NCI-H526 (cell line): Measurements from ENCODE around the gene CHRNA1.
A peak's percentile ranks its signal among the peaks of the same experiment; 100 is the strongest.

Source experiments
- DNase-seq, 2 experiments: peaks; one replicate each; lab custom pipeline; 2025; lab: John Stamatoyannopoulos, UW

Gene CHRNA1

DNA sequence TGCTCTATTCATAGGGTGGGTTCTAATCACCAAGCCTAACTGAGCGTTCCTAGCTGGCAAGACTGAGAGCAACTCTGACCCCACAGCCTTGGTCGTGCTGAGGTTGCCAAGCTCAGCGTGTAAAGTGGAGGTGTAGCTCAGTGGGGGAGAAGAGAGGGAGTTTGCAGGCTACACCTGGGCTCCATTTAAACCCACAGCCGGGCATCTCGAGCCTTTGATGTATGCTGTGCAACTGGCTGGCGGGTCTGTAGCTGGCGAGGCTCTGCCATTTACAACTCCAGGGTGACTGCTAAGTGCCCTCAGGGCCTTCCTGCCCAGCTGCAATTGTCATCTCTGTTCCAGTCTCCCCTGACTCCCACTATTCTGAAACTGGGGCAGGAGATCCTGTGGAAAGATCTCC lies 20.0 kb upstream of the CHRNA1 start:
- no peak for DNase-seq

DNA sequence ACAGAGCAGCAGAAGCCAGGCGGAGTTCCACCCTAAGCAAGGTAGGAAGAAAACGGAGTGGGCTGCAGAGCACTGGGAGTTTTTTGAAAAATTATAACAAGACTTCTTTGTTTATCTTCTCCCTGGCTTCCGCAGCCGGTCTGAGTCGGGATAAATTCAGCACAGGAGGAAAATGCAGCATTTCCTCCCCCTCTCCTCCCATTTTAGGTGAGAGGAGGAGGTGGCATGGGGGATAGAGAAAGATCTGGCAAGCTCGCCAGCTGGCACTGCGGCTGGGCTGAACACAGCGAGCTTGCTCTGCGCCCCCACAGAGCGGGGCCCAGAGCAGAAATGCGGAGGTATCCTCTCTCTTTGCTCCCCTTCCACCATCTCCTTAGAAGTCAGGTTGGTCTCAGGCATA lies 17.7 kb upstream of the CHRNA1 start:
- DNase-seq, result no peak

DNA sequence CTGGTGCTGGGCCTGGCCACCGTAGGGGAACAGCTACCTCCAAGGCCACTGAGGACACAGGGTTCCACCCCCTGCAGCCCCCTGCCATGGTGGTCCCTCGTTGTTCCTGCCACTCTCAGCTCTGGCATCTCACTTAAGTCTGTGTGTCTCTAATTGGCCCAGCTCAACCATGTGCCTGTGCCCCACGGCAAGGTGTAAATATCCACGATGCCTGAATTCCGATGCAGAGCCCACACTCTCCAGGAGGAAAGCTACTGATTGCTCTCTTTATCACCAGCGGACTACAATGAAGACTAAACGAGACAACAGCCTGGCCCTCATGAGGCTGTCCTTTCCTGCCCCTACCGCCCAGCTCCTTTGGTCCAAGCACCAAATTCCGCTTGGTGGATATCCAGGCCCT lies 17.0 kb upstream of the CHRNA1 start:
- DNase-seq, result no peak

DNA sequence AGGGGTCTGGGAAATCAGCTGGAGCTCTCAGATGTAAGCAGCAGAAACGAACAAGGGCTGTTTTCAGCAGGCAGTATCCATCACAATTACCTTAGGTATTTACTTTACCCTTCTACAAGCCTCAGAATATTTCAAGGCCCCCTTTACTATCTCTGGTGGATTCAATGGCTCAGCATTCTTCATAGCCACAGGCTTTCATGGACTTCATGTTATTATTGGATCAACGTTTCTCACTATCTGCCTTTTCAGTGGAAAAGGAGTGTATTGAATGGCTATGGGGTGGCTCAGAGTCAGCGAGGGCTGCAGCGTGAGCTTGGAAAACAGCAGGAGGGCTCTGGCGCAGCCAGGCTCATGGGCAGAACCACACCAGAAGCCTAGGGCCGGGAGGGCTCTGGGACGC lies 16.6 kb upstream of the CHRNA1 start:
- DNase-seq, result no peak

DNA sequence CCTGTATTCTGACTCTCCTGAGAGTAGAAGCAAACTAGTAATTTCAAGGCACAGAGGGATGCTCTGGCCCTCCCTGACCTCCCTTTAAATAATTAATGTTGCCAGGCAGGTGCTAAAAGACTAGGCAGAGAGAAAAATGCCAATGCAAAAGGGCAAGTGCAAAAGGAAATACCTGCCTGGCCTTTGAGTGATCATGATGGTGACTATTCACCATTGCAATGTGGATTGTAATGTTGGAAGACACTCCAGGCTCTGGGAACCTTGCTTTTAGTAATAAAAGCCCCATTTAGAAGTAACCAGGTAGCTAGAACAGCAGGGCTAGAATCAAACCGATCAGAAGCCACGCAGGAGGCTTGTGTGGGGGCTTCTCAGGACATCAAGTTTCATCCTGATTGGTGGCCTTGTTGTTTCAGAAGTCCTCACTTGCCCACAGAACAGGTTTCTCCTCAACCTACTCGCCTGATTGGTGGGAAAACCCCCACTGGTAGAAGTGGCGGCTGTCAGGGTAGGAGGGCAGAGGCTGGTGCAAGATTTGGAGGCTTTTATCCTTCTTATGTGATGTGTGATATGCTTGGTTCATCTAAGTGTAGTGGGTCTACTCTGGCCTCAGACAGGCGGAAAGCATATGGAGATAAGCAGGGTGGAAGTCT lies 16.0 kb upstream of the CHRNA1 start:
- DNase-seq, result no peak

DNA sequence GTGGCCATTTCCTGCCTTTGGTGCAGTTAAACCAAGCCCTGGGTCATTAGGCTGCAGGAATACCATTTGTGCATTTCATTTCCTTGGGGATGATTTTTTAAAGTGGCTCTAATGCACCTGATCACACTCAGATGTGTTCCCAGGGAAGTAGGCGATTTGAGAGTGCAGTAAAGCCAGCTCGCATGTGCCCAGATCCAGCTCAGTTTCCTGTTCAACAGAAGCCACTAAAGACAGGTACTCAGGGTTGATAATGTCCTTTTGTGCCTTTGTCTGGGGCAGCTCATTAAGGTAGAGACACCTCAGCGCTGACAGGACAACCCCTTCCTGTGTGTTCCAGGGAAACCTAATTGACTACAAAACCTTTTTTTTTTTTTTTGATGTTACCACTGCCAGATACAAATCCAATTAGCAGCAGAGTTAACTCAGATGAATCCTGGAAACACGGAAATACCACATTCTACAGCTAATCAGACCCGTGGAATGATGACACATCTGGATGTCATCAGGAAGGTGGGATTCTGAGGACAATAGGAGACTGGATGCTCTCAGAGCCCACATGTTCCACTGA lies 15.2 kb upstream of the CHRNA1 start:
- no peak for DNase-seq

DNA sequence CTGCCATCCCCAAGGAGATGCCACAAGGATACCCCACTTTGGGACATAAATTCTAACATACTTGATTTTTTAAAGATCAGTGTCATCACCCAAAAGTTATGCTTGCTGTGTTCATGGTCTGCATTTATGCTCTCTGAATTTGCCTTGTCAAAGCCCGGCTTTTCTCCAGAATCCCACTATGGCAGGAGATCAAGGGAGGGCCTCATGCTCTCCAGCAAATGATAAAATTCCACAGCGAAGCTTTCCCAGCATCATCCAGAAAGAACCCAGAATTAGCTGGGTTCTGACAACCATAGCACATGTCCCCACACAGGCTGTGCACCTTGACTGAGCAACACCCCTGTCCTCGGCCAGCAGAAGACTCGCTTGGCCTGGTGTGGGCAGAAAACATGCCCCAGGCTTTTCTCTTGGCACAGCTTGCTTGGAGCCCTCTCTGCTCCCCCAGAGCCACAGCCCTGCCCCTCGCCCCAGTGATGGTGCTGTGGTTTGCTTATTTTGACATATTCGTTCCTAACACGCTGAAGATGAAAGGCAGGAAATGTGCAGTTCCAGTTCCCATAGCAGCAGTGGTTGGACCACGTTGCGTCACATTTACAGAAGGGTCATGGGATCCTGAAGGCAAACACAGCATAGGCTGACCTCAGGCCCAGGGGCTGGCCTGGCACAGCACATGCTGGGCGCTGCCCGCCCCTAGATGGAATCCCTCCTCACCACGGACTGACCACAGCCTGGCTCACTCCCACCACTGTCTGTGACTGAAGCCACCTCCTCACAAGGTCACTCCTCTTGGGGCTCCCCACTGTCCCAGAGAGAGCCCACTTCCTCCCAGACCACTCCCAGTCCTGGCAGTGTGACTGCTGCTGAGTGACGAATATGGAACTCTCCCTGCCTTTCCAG lies 14.1 kb upstream of the CHRNA1 start:
- no peak for DNase-seq

DNA sequence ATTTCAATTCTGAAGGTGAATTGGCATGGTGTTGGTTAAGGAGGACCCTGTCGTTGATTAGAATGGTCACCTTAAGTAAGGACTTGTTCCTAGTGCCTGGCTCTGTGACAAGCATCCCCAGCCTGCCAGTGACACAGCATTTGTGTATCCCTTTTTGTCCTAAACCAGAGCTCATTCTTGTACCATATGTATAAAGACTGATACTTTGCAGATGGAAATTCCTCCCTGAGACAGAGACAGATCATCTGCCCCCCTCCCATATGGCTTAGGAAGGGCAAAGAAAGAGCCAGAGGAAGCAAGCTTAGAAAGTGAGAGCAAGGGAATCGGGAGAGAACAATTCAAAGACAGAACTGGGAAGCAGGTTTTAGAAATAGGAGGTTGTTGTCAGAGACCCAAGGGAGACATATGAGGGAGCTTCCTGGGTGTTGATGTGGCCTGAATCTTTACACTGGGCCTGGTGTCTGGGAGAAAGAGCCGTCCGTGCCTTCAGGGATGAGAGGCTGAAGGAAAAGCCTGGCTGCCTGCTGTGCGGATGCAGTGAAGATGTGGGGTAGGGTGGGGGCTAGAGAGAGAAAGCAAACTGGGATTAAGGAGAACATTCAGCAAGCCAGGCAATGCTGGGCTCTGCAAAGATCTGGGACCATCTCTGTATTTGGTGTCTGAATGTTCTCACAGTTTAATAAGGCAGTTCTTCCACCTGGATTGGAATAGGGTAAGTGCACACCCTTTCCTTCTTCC lies 13.2 kb upstream of the CHRNA1 start:
- DNase-seq, result no peak

DNA sequence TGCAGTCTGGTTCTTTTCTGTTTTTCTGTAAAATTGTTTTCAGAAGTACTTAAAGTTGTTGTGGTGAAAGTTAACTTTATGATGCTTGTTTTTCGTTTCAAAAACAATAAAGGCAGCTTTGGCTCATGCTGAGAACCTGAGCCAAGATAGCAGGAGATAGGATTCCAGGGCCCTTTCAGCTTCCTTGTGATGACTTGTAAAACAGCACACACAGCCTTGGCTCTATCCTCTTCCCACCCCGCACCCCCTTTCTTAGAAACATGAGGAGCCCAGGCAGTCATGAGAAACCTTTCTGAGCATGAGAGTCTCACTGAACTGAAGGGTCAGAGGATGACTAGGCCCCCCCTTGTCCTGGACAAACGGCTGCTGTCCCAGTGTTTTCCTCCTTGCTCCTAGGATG lies 12.4 kb upstream of the CHRNA1 start:
- DNase-seq, result no peak

DNA sequence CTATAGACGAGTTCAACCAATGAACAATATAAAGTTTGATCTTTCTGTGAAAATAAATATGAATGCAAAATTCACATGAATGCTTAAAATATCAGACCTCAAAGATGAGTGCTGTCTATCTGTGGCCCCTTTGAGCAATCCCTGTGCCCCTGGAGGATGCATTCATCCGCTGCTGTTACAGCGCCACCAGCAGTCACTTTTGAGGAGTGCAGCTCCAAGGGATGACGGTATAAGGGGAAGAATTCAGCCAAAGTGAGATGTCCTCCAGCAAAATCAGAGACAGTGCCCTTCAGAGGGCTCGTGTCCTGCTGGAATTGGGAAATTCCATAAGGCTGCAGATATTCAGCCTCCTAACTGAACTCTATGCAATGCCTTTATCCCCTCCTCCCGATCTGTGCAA lies 12.0 kb upstream of the CHRNA1 start:
- no peak for DNase-seq

DNA sequence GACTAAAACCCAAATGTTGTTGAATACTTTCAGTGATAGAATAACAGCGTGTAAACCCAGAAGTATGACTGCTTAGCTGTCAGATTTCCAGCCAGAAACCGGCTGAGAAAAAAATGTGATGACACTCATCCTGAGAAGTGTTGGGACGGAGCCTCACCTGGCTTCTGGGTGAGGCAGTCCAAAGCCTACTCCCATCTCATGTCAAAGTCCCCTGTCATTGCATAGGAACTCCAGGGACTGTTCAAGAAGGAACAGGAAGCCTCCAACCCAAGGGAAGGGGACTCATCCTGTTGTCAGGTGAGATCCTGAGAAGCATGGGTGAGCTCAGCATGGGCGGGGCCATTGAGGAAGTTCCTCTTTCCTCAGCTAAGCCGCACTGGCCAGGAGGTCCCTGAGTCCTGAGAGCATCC lies 11.3 kb upstream of the CHRNA1 start:
- no peak for DNase-seq

DNA sequence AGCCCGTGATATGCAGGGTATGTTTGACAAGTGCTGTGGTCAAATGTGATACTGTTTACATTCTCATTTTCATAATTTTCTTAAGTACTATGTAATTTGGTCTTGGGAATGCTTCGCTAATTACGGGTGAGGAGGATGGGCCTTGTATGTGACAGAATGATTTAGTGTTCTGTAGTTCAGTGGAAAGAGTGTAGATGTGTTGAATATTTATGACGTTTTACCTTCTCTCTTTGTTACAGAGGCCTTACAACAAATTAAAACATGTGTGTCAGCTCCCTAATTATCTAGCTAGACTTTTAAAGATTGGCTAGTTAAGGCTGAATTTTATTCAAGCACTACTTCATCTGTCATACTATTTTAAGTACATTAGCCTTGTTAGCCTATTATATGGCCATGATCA lies 10.6 kb upstream of the CHRNA1 start:
- peak in 1 of 2 experiments; percentile 22 for DNase-seq

DNA sequence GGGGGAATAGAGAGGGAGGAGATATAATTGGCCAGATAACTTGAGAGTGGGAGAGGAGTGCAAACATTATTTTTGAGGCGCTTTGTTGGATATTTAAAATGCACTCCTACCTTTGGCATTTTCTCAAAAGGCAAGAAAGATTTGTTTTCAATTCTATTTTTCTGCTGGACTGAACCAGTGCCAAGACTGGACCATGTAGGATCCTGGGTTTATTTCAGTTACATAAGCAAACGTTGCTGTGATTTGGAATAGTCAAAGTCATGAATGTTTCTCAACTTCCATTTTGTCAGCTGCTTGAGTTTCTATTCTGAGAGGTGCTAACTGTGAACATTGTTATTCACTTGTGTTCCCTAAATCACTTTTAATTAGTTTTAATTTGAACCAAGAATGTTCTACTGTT lies 8.9 kb upstream of the CHRNA1 start:
- no peak for DNase-seq

DNA sequence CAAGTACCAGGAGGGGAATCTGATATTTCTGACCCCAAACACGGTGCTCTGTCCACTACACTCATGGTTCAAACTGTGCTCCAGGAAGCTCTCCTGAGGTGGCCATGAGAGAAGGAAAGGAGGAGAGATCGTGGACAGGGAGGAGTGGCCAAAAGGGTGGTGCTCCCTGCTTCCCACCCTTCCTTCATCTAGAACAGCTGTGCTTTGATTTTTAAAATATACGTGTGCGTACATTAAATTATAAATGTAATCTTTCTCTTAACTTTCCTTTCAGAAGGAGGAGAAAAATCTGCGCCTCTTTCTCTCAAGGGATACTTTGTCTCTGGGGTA lies 8.2 kb upstream of the CHRNA1 start:
- DNase-seq, result no peak

DNA sequence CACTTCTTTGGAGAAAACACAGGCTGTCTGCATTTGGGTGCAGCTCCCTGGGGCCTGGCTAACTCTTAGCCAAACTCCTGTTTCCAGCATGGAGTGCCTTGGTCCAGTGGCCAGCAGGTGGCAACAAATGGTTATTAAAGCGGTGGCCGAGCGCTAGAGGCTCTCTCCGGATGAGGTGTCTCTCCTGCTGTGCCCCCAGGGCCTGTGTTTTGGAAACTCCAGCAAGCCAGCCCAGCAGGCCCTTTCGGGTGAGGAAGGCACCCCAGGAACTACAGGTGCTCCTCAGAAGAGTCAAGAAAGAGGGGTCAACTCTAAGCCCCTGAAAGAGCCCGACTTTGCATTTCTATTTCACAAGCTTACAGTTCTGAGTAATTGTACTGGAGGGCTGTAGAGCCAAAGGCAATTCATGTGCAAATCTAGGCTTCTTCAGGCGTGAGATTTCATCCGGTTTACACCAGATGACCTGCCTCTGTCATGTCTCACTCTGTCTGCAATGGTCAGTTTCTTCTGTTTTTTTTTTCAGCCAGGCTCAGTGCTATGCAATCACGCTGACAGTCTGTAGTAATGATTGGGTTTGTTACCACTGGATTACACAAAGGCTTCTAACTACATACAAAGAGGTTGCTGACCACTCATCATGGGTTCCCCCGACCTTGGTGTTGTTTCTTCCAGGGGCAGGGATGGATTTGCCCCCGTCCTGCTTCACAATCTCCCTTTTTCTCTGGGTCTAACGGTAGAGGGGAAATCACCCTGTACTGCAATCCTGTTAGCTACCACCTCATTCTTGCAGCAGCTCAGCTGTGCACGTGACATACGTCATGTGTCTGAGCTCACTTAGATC lies 7.6 kb upstream of the CHRNA1 start:
- DNase-seq, result peak; percentile 34 to 81

DNA sequence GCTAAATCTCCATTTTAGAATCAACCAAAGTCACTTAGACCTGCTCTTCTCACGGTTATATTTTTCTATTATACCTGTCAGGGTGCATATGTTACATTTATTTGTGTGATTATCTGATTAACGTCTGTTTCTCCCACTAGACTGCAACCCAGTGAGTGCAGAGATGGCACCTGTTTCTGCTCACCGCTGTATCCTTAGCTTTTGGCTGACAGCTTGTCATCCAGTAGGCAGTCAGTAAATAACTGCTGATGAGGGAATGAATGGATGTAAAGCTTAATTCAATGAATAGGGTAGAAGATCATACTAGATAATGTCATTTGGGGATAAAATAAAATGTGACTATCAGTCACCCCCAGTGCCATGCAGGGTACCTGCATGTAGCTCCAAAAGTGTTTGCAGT lies 6.9 kb upstream of the CHRNA1 start:
- DNase-seq, result no peak

DNA sequence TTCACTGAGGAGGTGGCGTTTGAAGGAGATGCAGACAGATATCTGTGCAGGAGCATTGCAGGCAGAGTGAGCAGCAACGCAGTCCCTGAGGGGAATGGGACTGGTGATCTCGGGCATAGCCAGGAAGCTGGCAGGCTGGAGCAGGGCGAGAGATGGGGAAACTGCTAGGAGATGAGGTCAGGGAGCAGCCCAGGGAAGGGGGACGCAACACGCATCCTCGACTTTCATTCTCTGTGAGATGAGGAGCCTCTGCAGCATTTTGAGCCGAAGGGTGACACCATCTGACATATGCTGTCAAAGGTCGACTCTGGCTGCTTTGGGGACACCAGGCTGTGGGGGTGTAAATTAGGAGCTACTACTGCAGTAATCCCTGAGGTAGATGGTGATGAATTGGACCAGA lies 4.3 kb upstream of the CHRNA1 start:
- DNase-seq, result no peak

DNA sequence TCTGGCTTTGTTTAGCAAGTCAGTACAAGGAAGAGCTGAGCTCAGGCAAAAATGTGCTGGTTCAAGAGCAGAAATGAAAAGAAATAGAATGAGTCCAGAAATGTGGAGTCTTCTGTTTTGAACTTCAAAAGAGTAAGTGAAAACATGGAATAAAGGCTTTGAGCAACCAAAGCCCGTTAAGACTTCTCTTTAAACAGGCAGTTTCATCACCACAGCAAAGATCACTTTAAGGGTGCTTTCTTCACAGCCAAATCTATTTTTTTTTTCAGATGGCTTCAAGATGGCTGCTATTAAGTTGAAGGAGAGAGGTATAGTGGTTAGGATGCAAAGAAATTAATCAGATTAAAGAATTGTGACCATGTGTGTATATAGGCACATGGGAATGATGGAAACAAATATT lies 2.0 kb upstream of the CHRNA1 start:
- DNase-seq, result no peak

DNA sequence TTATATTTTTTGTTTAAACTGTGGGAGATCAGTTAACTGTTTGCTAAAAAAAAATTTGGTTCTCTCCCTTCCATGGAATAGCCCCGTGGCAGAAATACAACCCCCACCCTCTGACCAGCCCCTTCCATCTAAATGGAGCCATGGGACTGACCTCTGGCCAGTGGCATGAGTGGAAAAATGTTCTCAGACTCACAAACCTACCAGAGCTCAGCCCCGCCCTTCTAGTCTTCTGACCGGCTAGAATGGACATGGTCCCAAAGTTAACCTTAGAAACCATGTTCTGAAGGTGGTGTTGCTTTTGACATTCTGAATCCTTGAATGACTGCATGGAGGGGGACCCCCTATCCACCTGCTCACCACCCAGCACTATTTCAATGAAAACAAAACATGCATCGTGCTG lies 1.3 kb upstream of the CHRNA1 start:
- no peak for DNase-seq

DNA sequence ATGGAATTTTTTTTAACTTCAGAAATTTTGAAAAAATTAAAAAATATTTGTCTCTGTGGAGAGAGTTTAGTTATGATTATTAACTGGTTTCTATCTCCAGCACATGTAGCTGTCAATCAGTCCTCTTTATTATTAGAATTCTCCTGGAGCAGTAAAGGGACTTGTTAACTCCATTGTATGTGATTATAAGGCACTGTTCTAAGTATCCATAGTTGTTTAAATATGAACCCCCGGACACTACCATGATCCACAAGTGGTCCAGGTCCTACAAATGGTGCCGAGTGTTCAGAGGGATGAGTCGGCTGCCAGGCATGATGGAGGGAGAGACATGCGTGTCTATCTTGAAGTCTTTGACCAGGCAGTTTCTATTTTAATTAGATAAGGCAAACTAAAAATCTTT lies 492 bp downstream of the CHRNA1 start:
- DNase-seq, result no peak

DNA sequence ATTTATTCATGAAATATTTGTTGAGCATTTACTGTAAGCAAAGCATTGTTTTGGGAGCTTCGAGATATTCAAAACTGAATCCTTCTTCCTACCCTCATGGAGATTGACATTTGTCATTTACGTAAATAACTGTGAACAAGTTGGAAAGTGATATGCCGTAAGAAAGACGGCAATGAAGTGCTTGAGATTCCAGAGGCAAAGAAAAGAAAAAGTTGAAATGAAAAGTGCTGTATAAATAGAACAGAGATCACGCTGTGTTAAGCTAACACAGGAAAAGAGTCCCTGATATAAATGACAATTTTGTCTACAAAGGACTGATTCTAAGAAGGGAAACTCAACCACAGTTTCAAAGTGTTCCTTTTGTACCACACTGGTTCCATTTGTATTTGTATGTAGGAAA lies 1.8 kb downstream of the CHRNA1 start:
- no peak for DNase-seq

DNA sequence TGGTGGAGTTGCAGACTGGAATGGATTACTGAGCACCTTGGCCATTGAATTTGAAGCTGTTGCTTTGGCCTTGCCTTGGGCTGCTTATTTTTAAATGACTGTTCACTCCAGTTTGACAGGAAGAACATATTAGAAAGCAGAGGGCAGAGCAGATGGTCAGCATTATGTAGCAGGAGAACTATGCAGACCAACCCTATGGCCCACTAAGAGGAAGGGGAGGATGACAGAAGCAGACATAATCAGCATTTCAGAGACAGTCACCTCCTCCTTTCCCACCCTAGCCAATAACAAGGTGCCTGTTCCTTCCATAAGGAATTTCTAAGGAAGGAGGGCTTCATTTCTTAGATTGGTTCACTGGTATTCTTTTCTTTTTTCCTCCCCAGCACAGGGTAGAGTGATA lies 2.4 kb downstream of the CHRNA1 start:
- no peak for DNase-seq
